CD4-positive, alpha-beta T cell treated with Interleukin-10 for 1 hour (primary cell): ENCODE measurements around the gene CDH13.

Experiments used
- DNase-seq: peaks from one replicate; pipeline ENCODE4 v3.0.0-alpha.2; 2020

CDH13 gene

GRCh38 chr16:83328936-83329335, 702.2 kb downstream of the CDH13 start:
- DNase-seq = no peak

GRCh38 chr16:83329441-83329840, 702.7 kb downstream of the CDH13 start:
- no peak for DNase-seq

- DNase-seq = no peak
These were observed 703.5 kb downstream of the CDH13 start for GRCh38 chr16:83330251-83330650.

GRCh38 chr16:83335076-83335475, 708.3 kb downstream of the CDH13 start:
- no peak for DNase-seq

- DNase-seq = no peak
These were observed 709.8 kb downstream of the CDH13 start for GRCh38 chr16:83336603-83337002.

GRCh38 chr16:83338138-83338537, 711.4 kb downstream of the CDH13 start:
- DNase-seq = no peak

GRCh38 chr16:83338941-83339340, 712.2 kb downstream of the CDH13 start:
- DNase-seq = no peak

- DNase-seq = no peak
These were observed 717.2 kb downstream of the CDH13 start for GRCh38 chr16:83343935-83344366.

- DNase-seq = no peak
These were observed 719.3 kb downstream of the CDH13 start for GRCh38 chr16:83345846-83346640.

GRCh38 chr16:83348991-83349390, 722.2 kb downstream of the CDH13 start:
- no peak for DNase-seq

- no peak for DNase-seq
These were observed 723.7 kb downstream of the CDH13 start for GRCh38 chr16:83350481-83350880.

- no peak for DNase-seq
These were observed 725.1 kb downstream of the CDH13 start for GRCh38 chr16:83351846-83352245.

- no peak for DNase-seq
These were observed 726.5 kb downstream of the CDH13 start for GRCh38 chr16:83353241-83353640.

- DNase-seq = no peak
These were observed 727.2 kb downstream of the CDH13 start for GRCh38 chr16:83354015-83354414.

GRCh38 chr16:83355570-83356218, 728.9 kb downstream of the CDH13 start:
- DNase-seq = no peak

GRCh38 chr16:83356266-83356665, 729.5 kb downstream of the CDH13 start:
- peak; percentile 3 for DNase-seq

- no peak for DNase-seq
These were observed 730.2 kb downstream of the CDH13 start for GRCh38 chr16:83356986-83357385.

GRCh38 chr16:83363521-83363920, 736.8 kb downstream of the CDH13 start:
- no peak for DNase-seq

GRCh38 chr16:83365166-83365565, 738.4 kb downstream of the CDH13 start:
- no peak for DNase-seq

- DNase-seq = no peak
These were observed 739.5 kb downstream of the CDH13 start for GRCh38 chr16:83366228-83366627.

GRCh38 chr16:83374979-83375378, 748.2 kb downstream of the CDH13 start:
- DNase-seq = no peak

- DNase-seq = no peak
These were observed 763.0 kb downstream of the CDH13 start for GRCh38 chr16:83389751-83390150.

GRCh38 chr16:83390759-83391158, 764.0 kb downstream of the CDH13 start:
- DNase-seq = no peak

GRCh38 chr16:83392743-83393142, 766.0 kb downstream of the CDH13 start:
- no peak for DNase-seq
